Measurements from ENCODE around the gene TRIM2. TPM values are rescaled to one million over a fixed set of nuclear protein-coding genes. Genes with fewer than 3 reads are reported as not detected.
A peak's percentile ranks its signal among the peaks of the same experiment; 100 is the strongest.

Gene TRIM2
- total RNA-seq, 1 donor from 2014 or later: 90.6 TPM

DNA sequence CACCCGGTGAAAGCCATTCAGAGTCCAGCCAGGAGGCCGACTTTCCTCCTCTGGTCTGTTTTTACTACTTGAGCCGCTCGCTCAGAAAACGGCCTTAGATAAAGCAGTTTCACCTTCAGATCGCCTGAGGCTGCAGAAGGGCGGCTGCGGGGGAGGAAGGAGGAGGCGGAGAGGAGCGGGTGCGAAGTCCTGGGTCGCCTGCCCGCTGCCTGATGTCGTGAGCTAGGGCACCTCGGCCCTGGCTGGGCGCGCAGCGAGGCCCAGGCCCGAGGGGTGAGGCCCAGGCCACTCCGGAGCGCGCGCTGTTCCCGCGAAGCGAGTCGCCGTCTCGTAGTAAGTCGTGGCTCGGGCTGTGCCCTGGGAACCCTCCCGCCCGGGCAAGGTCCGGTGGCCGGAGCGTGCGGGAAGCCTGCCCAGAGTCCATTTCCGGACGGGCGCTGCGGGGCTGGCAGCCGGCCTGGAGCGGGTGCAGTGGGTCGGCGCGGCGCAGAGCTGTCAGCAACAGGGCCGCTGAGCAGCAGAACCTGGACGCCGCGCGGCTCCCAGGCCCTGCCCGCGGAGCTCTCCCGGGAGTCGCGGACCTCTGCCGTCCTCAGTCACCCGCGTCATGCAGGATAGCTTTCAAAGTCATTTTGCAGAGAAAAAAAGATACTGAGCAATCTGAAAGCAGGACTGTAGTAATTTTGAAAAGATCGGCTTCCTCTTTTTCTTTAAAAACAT, 18.6 kb downstream of the TRIM2 start:
- peak; percentile 48 for DNase-seq (ENCODE audit: low spot score)

DNA sequence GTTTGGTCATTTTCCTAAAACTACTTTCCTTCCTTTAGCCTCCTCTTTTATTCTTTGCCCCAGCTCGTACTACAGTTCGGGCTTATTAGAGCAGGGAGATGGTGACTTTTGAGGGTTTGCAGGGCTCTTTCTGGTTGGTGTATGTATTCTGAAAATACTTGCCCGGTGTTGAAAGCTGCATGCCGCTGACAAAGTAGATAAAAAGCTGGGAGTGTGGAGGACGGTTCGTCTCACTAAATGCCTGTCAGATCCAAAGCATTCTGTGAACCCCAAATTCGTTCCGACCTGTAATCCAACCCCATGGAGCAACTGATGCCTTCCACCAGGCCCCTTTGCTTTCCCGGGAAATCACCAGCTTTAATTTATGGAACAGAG, 19.2 kb downstream of the TRIM2 start:
- no peak for DNase-seq (ENCODE audit: low spot score)

DNA sequence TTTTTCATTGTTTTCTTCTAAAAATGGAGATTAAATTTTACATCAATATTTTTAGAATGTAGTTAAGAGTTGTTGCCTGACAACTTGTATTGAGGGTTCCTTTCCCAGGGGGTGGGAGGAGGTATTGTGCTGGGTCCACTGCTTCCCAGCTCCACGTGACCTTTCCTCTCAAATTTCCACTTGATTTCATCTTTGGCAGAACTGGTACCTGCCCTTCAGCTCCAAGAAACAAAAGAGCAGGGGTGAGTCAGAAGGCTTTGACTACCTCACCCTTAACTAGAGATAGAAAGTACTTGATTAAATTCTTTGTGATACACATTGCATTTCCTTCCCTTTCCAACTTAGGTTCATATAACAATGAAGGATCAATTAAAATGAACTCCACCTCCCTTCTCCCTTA, 19.7 kb downstream of the TRIM2 start:
- DNase-seq (ENCODE audit: low spot score): no peak

DNA sequence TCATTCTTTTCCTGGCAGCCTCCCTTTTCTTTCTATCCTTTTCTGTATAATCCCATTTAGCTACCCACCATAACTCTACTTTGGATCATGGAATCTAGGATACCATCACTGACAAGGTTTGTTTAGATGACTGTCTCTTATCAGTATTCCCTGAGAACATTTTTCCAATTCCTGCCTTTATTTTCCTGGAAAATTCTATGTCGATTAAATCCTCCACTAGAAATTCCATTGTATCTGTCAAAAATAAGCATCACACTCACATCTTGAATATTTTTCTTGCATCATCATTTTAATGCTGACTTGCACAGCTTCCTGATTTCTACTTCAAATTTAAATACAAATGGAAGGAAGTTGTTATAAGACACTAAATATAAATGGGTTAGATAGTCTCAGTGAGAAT, 20.2 kb downstream of the TRIM2 start:
- no peak for DNase-seq (ENCODE audit: low spot score)

DNA sequence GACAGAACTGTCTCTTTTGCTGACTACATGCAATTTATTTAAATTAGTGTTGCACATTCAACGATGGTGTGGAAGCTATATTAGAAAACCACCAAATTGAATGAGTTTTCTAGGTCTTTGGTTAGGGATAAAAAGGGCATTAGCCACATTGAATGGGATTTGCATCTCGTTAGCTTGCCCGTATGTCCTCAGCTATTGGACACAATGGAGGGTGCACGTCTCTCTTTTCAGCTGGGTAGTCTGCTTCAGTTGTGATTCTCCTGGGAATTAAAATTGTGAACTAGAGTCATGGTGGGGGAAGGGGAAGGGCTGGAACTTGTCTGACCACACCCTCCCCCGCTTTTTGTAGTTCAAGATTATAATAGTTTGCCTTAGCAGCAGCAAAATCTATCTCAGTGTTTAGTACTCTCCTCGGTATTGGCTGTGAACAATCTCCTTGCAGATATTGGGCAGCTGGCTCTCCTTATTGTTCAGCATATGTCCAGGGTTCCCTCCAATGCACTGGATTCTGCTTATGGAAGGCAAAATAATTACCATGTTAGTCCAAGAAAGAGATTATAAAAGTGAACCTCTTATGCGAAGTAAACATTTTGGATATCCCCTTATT, 23.3 kb downstream of the TRIM2 start:
- no peak for DNase-seq (ENCODE audit: low spot score)

DNA sequence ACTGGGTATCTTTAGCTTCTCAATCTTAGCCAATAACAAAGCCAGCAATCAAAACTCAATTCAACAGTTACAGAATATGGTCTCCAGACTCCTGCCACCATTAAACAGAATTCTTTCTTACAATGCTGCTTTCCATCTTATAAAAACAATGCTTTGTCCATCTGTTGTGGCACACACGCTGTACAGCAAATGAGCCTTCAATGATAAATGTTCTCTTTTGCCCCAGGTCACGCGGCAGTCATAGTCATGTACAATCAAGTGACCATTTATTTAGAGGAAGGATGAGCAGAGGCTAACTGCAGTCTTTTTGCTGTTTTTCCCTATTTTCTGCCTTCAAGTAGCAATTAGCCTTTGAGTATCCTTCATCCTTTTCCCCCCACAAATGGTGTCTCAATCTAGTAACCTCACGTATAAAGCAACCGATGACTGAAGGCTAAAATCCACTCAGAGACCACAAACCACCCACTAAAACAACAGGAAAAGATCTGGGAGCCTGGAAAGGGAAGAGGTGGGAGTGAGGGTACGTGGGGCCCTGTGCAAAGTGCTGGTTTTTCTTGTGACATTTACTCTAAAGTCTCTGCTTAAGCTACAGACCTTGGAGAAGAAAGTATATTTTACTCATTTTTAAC, 24.4 kb downstream of the TRIM2 start:
- DNase-seq (ENCODE audit: low spot score): no peak

DNA sequence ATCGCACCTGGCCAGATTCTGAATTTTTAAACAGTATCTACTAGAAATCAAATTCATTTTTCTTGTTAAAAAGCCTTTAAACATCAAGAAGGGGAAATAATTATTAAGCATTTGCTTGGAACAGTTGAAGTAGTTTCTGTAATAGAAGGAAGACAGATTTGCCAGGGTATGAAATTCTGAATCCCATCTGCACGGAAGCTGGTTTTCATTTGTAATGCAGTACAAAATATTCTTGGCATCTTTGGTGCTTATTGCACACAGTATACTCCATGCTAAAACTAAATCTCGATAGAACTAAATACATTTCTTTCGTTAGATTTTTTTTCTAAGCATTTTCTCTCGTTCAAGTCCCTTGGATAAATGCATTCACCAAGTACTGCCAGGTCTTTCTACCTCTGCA, 25.3 kb downstream of the TRIM2 start:
- no peak for DNase-seq (ENCODE audit: low spot score)

DNA sequence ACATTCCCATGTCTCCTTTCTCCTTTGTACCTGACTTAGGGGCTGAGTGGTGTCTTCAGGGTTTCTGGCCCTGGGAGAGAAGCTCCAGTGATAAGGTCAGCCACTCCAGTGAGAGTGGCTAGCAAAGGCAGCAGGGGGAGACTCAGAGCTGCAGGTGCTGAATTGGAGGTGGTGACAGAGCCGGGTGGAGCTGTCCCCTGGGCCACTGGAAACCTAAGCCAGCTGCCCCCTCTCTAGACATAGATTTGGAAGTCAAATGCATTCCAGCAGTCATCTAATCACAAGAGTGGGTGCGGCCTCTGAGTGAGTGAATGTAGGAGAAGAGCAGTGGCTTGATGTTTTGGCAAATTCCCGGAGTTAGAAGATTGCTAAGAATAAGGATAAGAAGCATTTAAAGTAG, 28.5 kb downstream of the TRIM2 start:
- DNase-seq (ENCODE audit: low spot score): no peak

DNA sequence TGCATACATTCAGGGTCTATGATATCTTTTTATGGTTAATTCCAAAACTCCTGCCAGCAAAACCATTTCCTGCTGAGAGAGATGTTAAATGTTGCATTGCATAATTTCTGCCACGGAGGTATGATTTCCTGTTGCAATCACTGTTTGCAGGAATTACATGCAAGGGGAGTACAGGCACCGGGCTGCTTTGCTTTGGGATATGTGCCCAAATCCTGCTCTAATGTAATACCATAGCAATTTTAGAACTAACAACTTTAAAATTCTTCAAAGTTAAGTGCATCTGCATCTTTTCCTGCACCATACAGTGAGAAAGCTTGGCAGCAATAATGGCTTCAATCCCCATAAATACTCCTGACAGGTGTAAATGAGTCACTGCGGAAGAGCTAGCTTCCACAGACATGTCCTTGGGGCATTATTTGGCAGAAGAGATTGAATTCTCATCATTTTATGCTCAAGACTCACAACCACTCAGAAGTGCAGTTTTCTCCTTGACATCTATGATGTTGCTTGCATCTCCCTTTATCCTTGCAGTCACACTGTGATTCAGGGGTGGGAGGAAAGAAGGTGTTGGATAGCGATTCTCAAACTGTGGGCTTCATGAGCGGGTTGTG, 29.6 kb downstream of the TRIM2 start:
- no peak for DNase-seq (ENCODE audit: low spot score)

DNA sequence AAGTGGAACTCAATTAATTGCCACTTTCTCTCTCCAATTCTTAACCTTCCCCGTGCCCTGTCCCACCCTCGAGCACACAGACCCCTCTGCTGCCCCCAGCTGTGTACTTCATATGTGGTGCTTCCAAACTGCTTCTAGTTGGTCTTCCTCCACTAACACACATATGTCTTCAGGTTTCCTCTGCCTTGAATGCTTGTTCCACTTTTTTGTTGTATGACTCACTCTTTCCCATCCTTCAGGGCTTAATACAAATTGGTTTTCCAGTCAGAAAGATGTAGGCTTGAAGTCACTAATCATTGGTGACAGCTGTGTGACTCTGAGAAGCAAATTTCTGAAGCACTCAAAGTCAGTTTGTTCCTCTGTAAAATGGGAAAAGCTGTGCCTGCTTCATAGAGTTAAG, 30.6 kb downstream of the TRIM2 start:
- no peak for DNase-seq (ENCODE audit: low spot score)

DNA sequence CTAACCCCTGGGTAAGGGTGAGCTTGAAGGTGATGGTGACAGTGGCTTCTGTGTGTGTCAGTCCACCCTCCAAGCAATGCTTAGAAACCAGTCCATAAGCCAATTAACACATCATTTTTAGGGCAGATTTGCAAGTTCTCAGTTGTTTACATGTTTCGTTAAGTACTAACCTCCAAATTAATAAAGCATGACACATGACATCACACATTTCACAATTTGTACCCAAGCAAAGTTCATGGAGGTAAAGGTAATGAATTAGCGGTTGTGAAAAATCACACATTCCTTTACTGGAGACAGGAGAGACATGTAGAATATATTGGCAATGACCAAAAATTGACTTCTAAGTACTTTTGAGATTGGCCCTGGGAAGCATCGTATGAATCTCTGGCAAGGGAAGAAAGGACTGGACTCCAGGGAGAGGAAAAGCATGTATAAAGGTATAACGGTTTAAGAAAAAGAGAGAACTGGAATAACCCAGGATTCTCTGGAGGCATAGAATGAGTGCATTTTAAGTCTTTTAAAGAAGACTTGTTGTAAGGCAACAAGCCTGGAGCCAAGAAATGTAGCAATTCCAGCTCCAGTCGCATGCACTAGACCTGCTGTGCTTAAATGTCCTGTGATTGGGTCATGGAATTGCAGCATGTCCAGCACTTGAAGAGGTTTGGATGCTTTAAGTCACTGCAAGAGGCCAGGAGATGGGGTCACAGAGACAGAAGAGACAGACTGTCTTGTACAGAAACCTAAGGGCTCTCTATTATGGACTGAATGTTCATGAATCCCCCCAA, 34.1 kb downstream of the TRIM2 start:
- no peak for DNase-seq (ENCODE audit: low spot score)

DNA sequence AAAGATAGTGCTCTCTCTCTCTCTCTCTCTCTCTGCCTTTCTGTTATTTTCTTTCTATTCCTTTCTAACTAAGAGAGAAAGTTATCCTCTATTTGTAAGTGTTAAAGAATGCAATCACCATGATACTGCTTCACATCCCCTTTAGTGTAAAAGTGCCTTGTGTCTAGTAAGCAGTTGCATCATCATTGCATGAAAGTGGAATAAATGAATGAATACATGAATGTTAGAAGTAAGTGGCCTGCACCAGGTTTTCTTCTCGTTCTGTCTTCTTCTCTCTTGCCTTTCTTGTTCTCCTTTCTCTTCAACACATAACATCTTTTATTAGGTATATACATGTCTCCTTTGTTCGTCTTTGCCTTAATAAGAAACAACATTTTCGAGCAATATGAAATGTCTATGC, 35.2 kb downstream of the TRIM2 start:
- no peak for DNase-seq (ENCODE audit: low spot score)

DNA sequence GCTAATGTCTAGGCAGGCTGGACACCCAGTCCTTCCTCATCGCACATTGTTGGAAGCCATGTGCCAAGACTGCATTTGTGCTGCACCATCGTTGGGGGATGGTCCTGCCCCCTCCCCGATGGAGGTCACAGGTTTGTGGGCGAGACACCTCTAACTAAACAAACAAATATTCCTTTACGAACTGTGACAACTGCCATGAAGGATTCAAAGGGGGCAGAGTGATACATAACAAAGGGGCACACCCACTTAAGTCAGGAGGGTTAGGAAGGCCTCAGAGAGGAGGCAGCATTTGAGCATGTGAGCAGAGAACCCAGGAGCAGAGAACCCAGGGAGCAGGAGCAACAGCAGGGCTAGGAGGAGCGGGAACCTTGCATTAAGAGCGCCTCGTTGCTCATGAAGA, 37.1 kb downstream of the TRIM2 start:
- DNase-seq (ENCODE audit: low spot score): no peak

DNA sequence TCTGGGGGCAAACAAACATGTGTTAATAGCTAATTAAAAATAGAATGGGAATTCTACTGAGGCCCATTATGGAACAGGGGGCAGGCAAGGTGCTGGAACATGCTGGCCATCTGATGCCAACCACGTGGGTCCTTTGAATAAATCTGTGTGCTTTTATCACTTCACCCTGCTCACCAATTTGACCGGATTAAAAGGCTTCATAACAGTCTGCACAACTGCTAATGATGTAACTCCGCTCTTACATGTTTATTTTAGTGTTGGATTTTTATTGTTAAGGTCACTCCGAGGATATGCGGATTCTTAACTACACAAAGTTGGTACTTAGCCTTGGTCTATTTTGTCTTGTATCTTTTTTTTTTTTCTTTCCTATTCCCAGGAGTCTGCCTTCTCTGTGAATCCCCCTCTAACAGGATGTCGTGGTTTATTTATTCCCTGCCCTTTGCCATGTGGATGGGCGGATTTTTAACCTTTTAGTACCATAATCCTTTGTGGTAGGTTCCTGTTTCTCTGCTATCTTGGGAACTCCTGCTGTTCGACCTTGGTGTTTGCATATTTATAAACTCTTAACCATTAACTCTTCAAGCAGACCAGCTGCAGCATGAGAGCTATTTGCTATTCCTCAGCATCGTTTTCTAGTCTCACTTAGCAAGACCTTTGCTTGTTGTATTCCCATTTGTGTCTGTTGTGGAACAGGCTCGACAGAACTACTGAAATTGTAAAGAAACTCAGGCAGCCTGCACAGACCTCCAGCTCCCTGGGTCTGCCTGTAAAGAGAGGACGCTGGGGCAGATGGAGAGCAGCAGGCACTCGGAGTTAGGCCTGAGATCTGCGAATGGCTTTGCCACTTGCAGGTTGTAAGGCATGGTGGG, 38.0 kb downstream of the TRIM2 start:
- DNase-seq (ENCODE audit: low spot score): no peak

DNA sequence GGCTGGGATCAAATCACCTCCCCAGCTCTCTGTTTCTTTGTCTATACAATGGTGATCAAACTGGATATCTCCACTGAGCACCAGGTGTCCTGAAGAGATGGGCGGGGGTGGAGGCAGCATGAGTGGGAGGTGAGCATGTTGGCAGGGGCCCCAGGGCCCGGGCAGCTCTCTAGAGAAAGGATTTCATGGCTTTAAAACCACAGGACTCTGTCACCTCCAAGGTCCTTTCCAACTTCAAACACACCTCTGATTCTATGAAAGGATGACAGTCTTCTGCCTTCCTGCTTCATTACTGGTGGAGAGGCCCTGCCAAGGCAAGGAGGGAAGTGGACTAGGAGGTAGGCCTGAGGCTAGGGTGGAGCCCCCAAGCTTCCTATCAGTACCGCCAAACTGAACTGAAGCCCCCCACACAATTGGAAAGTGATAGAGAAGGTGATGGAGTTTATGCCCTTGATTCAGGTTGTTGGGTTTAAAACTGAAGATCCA, 38.6 kb downstream of the TRIM2 start:
- DNase-seq (ENCODE audit: low spot score): no peak

DNA sequence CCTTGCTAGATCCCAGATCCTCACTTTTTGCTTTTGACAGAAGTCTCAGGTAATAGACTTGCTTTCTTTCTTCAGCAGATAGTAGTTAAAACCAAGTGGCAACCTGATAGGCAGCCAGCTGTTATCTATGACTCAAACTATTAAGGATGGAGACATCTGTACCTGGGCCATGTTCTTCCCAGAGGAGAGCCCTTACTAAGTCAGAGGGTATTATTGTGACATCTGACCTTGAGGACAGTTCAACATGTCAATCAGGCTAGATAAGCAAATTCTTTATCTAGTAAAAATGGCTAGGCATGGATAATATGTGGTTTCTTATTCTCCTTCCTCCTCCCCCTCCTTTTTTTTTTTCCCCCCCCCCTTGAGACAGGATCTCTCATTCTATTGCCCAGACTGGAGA, 39.2 kb downstream of the TRIM2 start:
- no peak for DNase-seq (ENCODE audit: low spot score)

DNA sequence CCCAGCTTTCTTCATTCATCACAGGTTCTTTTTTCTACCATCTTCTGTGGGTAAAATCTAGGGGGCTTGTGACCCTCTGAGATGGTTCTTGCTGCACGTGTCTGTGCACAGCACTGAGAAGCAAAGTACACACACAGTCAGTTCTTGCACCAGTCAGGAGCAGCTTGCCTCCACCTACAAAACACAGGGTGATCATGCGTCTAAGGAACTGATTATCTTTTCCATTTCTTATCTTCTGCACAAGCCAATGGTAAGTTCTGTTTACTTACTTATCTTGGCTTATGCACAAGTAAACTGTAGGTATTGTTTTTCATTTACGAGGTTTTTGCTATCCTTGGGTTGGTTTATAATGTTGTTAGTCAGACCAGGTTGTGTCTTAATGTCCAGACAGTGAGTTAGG, 40.7 kb downstream of the TRIM2 start:
- DNase-seq (ENCODE audit: low spot score): no peak

DNA sequence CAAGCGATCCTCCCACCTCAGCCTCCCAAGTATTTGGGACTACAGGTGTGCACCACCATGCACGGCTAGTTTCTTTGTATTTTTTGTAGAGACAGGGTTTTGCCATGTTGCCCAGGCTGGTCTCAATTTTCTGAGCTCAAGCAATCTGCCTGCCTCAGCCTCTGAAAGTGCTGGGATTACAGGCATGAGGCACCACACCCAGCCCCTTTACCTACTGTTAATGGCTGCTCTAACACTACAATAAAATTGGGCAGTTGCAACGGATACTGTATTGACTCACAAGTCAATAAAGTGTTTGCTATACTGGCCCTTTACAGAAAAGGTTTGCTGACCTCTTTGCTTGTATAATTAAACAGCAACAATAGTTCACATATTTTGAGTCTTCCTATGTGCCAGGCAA, 41.5 kb downstream of the TRIM2 start:
- no peak for DNase-seq (ENCODE audit: low spot score)

DNA sequence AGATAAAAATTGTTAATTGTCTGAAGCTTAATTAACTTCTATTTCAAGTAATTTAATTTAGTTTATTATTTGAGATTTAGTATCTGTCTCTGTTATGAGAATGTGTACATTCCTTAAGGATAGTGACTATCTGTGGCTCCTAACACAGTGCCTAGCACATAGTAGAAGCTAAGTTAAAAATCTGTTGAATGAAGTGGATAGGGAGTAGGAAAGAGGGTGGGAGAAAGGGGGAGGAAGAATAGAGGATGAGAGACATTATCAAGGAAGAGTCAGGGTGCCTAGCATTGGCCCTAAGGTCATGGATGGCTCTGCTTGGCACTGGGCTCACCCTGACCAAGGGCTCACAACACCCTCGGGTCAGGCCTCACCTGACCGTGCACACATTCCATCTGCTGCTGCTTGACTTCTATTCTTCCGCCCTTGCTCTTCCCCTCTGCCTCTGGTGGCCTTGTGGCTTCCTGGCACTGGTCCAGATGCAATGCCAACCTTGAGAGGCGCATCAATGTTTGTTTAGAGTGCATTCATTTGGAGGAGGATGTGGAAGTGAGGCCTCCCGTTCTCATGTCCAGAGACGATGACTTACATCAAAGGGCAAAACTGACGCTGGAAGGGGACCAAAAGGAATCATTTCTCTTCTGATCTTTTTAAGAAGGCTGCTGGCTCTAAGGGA, 42.3 kb downstream of the TRIM2 start:
- no peak for DNase-seq (ENCODE audit: low spot score)

DNA sequence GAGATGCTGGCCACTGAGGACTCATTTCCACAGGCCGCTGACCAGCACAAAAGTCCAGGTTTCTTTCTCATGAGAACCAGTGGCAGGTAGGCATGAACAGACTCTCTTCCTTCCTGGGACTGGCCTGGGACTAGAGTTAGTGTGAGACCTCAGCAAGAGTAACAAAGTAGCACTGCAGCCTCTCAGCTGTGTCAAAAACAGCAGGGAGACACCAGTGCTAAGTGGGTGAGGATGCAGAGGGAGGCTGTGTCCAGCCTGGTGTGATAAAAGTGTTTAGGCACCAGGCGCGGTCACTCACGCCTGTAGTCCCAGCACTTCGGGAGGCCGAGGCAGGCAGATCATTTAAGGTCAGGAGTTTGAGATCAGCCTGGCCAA, 42.9 kb downstream of the TRIM2 start:
- DNase-seq (ENCODE audit: low spot score): no peak

All from ureter (tissue), 1 donor.